ENCODE data around the gene GJC2. TPM values are rescaled to one million over a fixed set of nuclear protein-coding genes. Genes with fewer than 3 reads are reported as not detected.

The GJC2 gene
- total and polyA plus RNA-seq, 4 donors: 1.5 to 6.7 (median 2.6) TPM

- H3K9ac ChIP-seq (ENCODE audit: insufficient read depth in 1 of 2, low read length in 2 of 2): no peak overlapping the region
- no peak overlapping the region for H3K4me3 ChIP-seq
- H3K9me3 ChIP-seq (ENCODE audit: control insufficient read depth in 4 of 4, insufficient read depth in 3 of 4, low read length in 3 of 4): no peaks in the 10 kb centered on the region
- H3K27ac ChIP-seq (ENCODE audit: low read depth in 1 of 2, low read length in 1 of 2): no peak overlapping the region
- no peak for TF ChIP-seq CTCF (IDR thresholded peaks at IDR 0.05; ENCODE audit: control extremely low read depth, extremely low read depth)
- 87 to 94% methylated on average over 14 of the region's 14 CpGs for WGBS, 2 donors
- ATAC-seq (ENCODE audit: insufficient read depth, low FRiP score): no peak
- peaks cover 0 to 4% (median 0%) of the 10 kb centered on the region in 5 donors for H3K4me1 ChIP-seq (ENCODE audit: control insufficient read depth in 5 of 5, insufficient read depth in 5 of 5, low read length in 5 of 5)
- H3K36me3 ChIP-seq (ENCODE audit: control insufficient read depth in 4 of 4, insufficient read depth in 4 of 4, low read length in 4 of 4): peaks cover 0 to 2% (median 1%) of the 10 kb centered on the region in 4 donors
- no peaks in the 10 kb centered on the region for H3K27me3 ChIP-seq (ENCODE audit: control insufficient read depth in 3 of 3, insufficient read depth in 3 of 3, low read length in 2 of 3)
- DNase-seq: no peak
These were observed 40.5 kb downstream of the GJC2 start for GRCh38 chr1:228190182-228190581.

GRCh38 chr1:228190778-228191177, 41.0 kb downstream of the GJC2 start:
- TF ChIP-seq CTCF (IDR thresholded peaks at IDR 0.05; ENCODE audit: control extremely low read depth, extremely low read depth): no peak
- Histone ChIP-seq H3K27me3 (ENCODE audit: control insufficient read depth in 3 of 3, insufficient read depth in 3 of 3, low read length in 2 of 3) (no peaks in the 10 kb centered on the region), H3K27ac (ENCODE audit: low read depth in 1 of 2, low read length in 1 of 2) (no peak overlapping the region), H3K9me3 (ENCODE audit: control insufficient read depth in 4 of 4, insufficient read depth in 3 of 4, low read length in 3 of 4) (no peaks in the 10 kb centered on the region), H3K36me3 (ENCODE audit: control insufficient read depth in 4 of 4, insufficient read depth in 4 of 4, low read length in 4 of 4) (peaks cover 0 to 2% (median 1%) of the 10 kb centered on the region in 4 donors), H3K9ac (ENCODE audit: insufficient read depth in 1 of 2, low read length in 2 of 2) (no peak overlapping the region), H3K4me3 (no peak overlapping the region), H3K4me1 (ENCODE audit: control insufficient read depth in 5 of 5, insufficient read depth in 5 of 5, low read length in 5 of 5) (peaks cover 0 to 4% (median 0%) of the 10 kb centered on the region in 5 donors)
- DNase-seq (no peak), ATAC-seq (ENCODE audit: insufficient read depth, low FRiP score) (no peak)
- 95% methylated on average over 5 of the region's 5 CpGs for WGBS, 2 donors

- 76 to 90% methylated on average over 3 of the region's 3 CpGs for WGBS, 2 donors
- no peak for ATAC-seq (ENCODE audit: insufficient read depth, low FRiP score)
These were observed 44.7 kb downstream of the GJC2 start for GRCh38 chr1:228194436-228194835.

More at GRCh38 chr1:228194436-228194835, 44.7 kb downstream of the GJC2 start:
- Histone ChIP-seq H3K27me3 (ENCODE audit: control insufficient read depth in 3 of 3, insufficient read depth in 3 of 3, low read length in 2 of 3) (no peaks in the 10 kb centered on the region), H3K27ac (ENCODE audit: low read depth in 1 of 2, low read length in 1 of 2) (no peak overlapping the region), H3K4me1 (ENCODE audit: control insufficient read depth in 5 of 5, insufficient read depth in 5 of 5, low read length in 5 of 5) (peaks cover 0 to 6% (median 0%) of the 10 kb centered on the region in 5 donors), H3K9ac (ENCODE audit: insufficient read depth in 1 of 2, low read length in 2 of 2) (no peak overlapping the region), H3K4me3 (no peak overlapping the region), H3K9me3 (ENCODE audit: control insufficient read depth in 4 of 4, insufficient read depth in 3 of 4, low read length in 3 of 4) (peaks cover 0 to 6% (median 4%) of the 10 kb centered on the region in 4 donors), H3K36me3 (ENCODE audit: control insufficient read depth in 4 of 4, insufficient read depth in 4 of 4, low read length in 4 of 4) (peaks cover 0 to 2% (median 0%) of the 10 kb centered on the region in 4 donors)
- no peak for TF ChIP-seq CTCF (IDR thresholded peaks at IDR 0.05; ENCODE audit: control extremely low read depth, extremely low read depth)
- peak; percentile 40 to 70 (median 44) for DNase-seq

All from lung (tissue), 12 donors.